Activated CD8-positive, alpha-beta memory T cell treated with anti-CD3 and anti-CD28 coated beads, Interleukin-2, amount 50 U/mL, for 24 hours (primary cell): ENCODE results near the gene PANK4.
"Not testable (repeated sequence)": the region's sequence is repeated elsewhere in the genome, so short reads cannot be mapped to it uniquely, and the experiment has no call there.

Experiments
- DNase-seq: peaks from one replicate; pipeline ENCODE4 v3.0.0-alpha.2; 2020; ENCODE audit errors: extremely low read depth

The PANK4 gene

GRCh38 chr1:2460996-2461751 is 65.2 kb downstream of the PANK4 start:
- no peak for DNase-seq

GRCh38 chr1:2460203-2460602 is 66.2 kb downstream of the PANK4 start:
- no peak for DNase-seq

GRCh38 chr1:2459757-2460156 is 66.6 kb downstream of the PANK4 start:
- no peak for DNase-seq

GRCh38 chr1:2459102-2459753 is 67.2 kb downstream of the PANK4 start:
- not testable (repeated sequence) for DNase-seq

GRCh38 chr1:2458687-2459086 is 67.7 kb downstream of the PANK4 start:
- DNase-seq: no peak
